ENCODE measurements around the gene NPTXR.

DNA sequence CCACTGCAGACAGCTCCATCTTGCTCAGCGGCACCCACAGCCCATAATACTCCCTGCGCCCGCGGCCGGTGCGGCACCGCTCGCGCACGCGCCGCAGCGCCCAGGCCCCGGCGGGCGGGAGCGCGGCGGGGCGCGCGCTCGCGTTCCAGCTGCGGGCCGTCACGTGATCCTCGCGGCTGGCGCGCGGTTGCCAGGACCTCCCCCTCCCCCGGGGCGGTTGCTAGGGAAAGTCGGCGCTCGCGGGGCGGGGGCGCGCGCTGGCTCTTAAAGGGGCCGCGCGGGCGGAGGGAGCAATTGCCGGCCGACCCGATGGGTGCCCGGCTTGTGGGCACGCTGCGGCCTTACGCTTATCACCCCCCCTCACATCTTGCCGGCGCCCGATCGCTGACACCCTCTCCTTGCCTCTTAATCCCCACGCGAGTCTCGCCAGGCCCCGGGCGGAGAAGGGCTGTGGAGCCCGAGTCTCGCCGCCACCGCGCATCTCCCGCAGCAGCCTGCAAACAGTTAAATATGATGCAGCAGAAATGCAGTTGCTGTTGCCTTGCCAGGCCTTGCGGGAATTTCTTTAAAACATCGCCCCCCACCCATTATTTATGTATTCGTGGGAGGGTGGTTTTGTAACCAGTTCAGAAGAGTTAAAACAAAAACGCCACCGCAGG lies 28.5 kb upstream of the NPTXR start, which contains the start of gene CBX6:
- TF ChIP-seq CTCF (IDR thresholded peaks at IDR 0.05), result no peak
- no peak for TF ChIP-seq POLR2A (IDR thresholded peaks at IDR 0.05)

All from lower leg skin (tissue), 3 donors.